HepG2 (cell line): Measurements from ENCODE around the gene GAPDH. TPM values are rescaled to one million over a fixed set of nuclear protein-coding genes. Genes with fewer than 3 reads are reported as not detected.

Experiments used
- ATF2 ChIP-seq: sonication (generic); formaldehyde crosslinking; IDR thresholded peaks from 2 replicates; pipeline ENCODE4 v1.4.0; 2020; ENCODE audit warnings: missing genetic modification reagents
- ATF3 ChIP-seq: sonication (generic); formaldehyde crosslinking; IDR thresholded peaks from 2 replicates; pipeline ENCODE4 v1.4.0; 2020; ENCODE audit warnings: missing genetic modification reagents
- CENPT ChIP-seq: sonication (generic); formaldehyde crosslinking; IDR thresholded peaks from 2 replicates; pipeline ENCODE4 v1.8.0; 2022; ENCODE audit warnings: low read depth, mild to moderate bottlenecking, moderate library complexity, missing genetic modification reagents
- MEIS1 ChIP-seq: sonication (generic); formaldehyde crosslinking; IDR thresholded peaks from 2 replicates; pipeline ENCODE4 v1.9.0; 2021; ENCODE audit warnings: mild to moderate bottlenecking, missing genetic modification reagents, moderate library complexity, borderline replicate concordance
- NFKBIZ ChIP-seq: IDR thresholded peaks from 2 replicates; pipeline ENCODE4 v1.6.1; 2018; ENCODE audit warnings: missing genetic modification reagents, missing compliant biosample characterization
- PHB2 ChIP-seq: fragments of 450-650 bp; IDR thresholded peaks from 2 replicates; pipeline ENCODE4 v1.6.1; 2018; ENCODE audit not compliant: partially characterized antibody
- SIX1 ChIP-seq: sonication (generic); formaldehyde crosslinking; IDR thresholded peaks from 2 replicates; pipeline ENCODE4 v1.4.0; 2020; ENCODE audit warnings: missing genetic modification reagents, borderline replicate concordance
- ZBTB4 ChIP-seq: sonication (generic); formaldehyde crosslinking; IDR thresholded peaks from 2 replicates; pipeline ENCODE4 v1.4.0; 2020; ENCODE audit warnings: missing genetic modification reagents, mild to moderate bottlenecking, borderline replicate concordance
- ZBTB46 ChIP-seq: sonication (generic); formaldehyde crosslinking; IDR thresholded peaks from 2 replicates; pipeline ENCODE4 v1.4.0; 2020; ENCODE audit warnings: mild to moderate bottlenecking, missing genetic modification reagents, borderline replicate concordance
- ZMYM2 ChIP-seq: sonication (generic); formaldehyde crosslinking; IDR thresholded peaks from 2 replicates; pipeline ENCODE4 v1.8.0; 2022; ENCODE audit warnings: mild to moderate bottlenecking, missing genetic modification reagents
- ZNF17 ChIP-seq: sonication (generic); formaldehyde crosslinking; IDR thresholded peaks from 2 replicates; pipeline ENCODE4 v1.5.0; 2020; ENCODE audit warnings: mild to moderate bottlenecking, missing genetic modification reagents
- ZNF234 ChIP-seq: sonication (generic); formaldehyde crosslinking; conservative IDR thresholded peaks from 2 replicates; pipeline ENCODE4 v1.5.1; 2020; ENCODE audit warnings: mild to moderate bottlenecking, missing genetic modification reagents
- ZNF891 ChIP-seq: sonication (generic); formaldehyde crosslinking; IDR thresholded peaks from 2 replicates; pipeline ENCODE4 v1.5.0; 2020; ENCODE audit warnings: mild to moderate bottlenecking, missing genetic modification reagents
- polyA plus RNA-seq, 8 experiments: library from polyadenylated mRNA; depleted of rRNA in 3 of 8; stranded (reverse) in 7 of 8; unstranded in 1 of 8; fragments of >200 nt; fragmentation: Illumina TruSeq in 4 of 8; extraction: Trizol in 4 of 8; gene quantifications; 2 replicates each; pipeline versions ENCODE4 v1.2.1 to v1.2.3, GENCODE V29; 2011 to 2016; ENCODE audit warnings: low read depth in 4 of 8, missing spikeins in 1 of 8, mixed read lengths in 1 of 8; ENCODE audit not compliant: insufficient read depth in 1 of 8
- total RNA-seq, 5 experiments: library from RNA; depleted of rRNA; stranded (reverse); fragments of >200 nt; fragmentation: Illumina TruSeq; extraction: Trizol; gene quantifications; 2 replicates each; pipeline ENCODE4 v1.2.3, GENCODE V29; 2016; ENCODE audit warnings: low read depth in 1 of 5
- TF ChIP-seq, protein P1 (sequence below): fragments of 450-650 bp; IDR thresholded peaks from 2 replicates; pipeline ENCODE4 v1.6.1; 2017; ENCODE audit warnings: mild to moderate bottlenecking
- TF ChIP-seq, protein P2 (sequence below): sonication (generic); formaldehyde crosslinking; IDR thresholded peaks from 2 replicates; pipeline ENCODE4 v1.8.0; 2023; ENCODE audit warnings: mild to moderate bottlenecking, missing genetic modification reagents

Gene GAPDH
- total and polyA plus RNA-seq, 2 of the 13 experiments (the other 11 are each of a cell fraction or from before 2014, with no cell fraction given) = 3,038 to 12,722 TPM

DNA sequence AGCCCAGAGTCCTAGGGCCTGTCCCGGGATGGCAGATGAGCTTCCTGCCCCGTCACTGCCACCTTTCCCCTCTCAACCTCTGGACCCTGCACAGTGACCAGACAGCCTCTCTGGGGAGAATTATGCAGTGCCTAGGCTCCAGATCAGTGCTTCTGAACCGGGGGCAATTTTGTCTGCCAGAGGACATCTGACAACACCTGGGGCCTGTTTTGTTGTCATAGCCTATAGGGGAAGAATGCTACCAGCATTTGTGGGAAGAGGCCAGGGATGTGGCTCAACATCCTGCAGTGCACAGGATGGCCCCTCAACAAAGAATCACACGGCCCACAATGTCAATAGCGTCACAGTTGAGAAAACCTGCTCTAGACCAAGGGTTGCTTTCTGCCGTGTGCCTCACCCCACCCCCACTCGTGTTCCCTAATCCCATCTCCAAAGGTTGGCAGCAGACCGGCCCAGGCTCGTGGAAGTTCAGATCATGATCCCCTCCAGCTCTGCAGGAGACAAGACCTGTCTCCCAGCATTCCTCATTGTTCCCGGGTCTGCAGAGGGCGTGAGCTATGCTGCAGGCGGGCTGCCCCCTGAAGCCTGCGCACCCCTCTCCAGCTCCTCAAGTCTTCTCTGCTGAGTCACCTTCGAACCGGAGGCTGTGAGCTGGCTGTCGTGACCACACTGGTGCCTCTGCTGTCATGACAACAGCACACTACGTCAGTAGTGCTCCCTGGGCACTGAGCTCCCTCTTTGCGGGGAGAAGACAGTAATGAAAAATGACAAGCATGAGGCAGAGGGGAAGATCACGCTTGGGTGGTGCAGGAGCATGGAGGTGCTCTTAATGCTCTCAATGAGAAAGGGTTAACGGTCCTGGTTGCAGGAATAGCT is 2.0 kb upstream of the GAPDH start (continued):
- no peak for TF ChIP-seq ZBTB4 (CRISPR knock-in tag)
- TF ChIP-seq CENPT (CRISPR knock-in tag) = peak; percentile 66; the same call in 1 of the 2 replicates
- no peak for TF ChIP-seq ZBTB46 (CRISPR knock-in tag)
- TF ChIP-seq MEIS1 (CRISPR knock-in tag) = no peak
- TF ChIP-seq ZNF234 (CRISPR knock-in tag) = no peak
- no peak for TF ChIP-seq SIX1 (CRISPR knock-in tag)
- no peak for TF ChIP-seq ATF3 (CRISPR knock-in tag)
- TF ChIP-seq ZNF891 = no peak
- TF ChIP-seq ZMYM2 (CRISPR knock-in tag) = no peak
- TF ChIP-seq NFKBIZ (CRISPR knock-in tag) = no peak; the same call in 1 of the 2 replicates
- TF ChIP-seq, protein P1, sequence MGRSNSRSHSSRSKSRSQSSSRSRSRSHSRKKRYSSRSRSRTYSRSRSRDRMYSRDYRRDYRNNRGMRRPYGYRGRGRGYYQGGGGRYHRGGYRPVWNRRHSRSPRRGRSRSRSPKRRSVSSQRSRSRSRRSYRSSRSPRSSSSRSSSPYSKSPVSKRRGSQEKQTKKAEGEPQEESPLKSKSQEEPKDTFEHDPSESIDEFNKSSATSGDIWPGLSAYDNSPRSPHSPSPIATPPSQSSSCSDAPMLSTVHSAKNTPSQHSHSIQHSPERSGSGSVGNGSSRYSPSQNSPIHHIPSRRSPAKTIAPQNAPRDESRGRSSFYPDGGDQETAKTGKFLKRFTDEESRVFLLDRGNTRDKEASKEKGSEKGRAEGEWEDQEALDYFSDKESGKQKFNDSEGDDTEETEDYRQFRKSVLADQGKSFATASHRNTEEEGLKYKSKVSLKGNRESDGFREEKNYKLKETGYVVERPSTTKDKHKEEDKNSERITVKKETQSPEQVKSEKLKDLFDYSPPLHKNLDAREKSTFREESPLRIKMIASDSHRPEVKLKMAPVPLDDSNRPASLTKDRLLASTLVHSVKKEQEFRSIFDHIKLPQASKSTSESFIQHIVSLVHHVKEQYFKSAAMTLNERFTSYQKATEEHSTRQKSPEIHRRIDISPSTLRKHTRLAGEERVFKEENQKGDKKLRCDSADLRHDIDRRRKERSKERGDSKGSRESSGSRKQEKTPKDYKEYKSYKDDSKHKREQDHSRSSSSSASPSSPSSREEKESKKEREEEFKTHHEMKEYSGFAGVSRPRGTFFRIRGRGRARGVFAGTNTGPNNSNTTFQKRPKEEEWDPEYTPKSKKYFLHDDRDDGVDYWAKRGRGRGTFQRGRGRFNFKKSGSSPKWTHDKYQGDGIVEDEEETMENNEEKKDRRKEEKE = no peak
- TF ChIP-seq ZNF17 (CRISPR knock-in tag) = 0 out of 2 replicates have a peak, but pooled peaks have one; percentile 46
- TF ChIP-seq, protein P2, sequence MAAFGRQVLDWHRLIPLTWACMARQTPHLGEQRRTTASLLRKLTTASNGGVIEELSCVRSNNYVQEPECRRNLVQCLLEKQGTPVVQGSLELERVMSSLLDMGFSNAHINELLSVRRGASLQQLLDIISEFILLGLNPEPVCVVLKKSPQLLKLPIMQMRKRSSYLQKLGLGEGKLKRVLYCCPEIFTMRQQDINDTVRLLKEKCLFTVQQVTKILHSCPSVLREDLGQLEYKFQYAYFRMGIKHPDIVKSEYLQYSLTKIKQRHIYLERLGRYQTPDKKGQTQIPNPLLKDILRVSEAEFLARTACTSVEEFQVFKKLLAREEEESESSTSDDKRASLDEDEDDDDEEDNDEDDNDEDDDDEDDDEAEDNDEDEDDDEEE = 0 out of 2 replicates have a peak, but pooled peaks have one; percentile 21
- TF ChIP-seq PHB2 = no peak
- no peak; the same call in 1 of the 2 replicates for TF ChIP-seq ATF2 (CRISPR knock-in tag)
